Measurements from ENCODE around the gene FLYWCH1. TPM values are rescaled to one million over a fixed set of nuclear protein-coding genes. Genes with fewer than 3 reads are reported as not detected.
"Not testable (repeated sequence)": the region's sequence is repeated elsewhere in the genome, so short reads cannot be mapped to it uniquely, and the experiment has no call there.

FLYWCH1 gene
- polyA plus RNA-seq, 4 donors = 13.0 to 18.8 (median 14.9) TPM

- Histone ChIP-seq H3K4me3 (ENCODE audit: low read depth in 1 of 3, low read length in 3 of 3) (no peak overlapping the region), H3K9me3 (ENCODE audit: control insufficient read depth in 2 of 2, insufficient read depth in 1 of 2, low read depth in 1 of 2, low read length in 1 of 2) (no peaks in the 10 kb centered on the region), H3K27ac (ENCODE audit: low read depth in 1 of 3, low read length in 2 of 3) (no peak overlapping the region), H3K36me3 (ENCODE audit: control insufficient read depth in 3 of 3, insufficient read depth in 2 of 3, low read depth in 1 of 3, low read length in 3 of 3) (peaks cover 16 to 73% (median 18%) of the 10 kb centered on the region in 3 donors), H3K27me3 (ENCODE audit: control insufficient read depth in 3 of 3, insufficient read depth in 3 of 3, low read length in 3 of 3) (no peaks in the 10 kb centered on the region), H3K4me1 (ENCODE audit: control insufficient read depth in 3 of 3, insufficient read depth in 2 of 3, low read depth in 1 of 3, low read length in 2 of 3) (no peaks in the 10 kb centered on the region)
- no peak for FAIRE-seq
- 86 to 93% (median 90%) methylated on average over 18 to 22 of the region's 22 CpGs for WGBS, 3 donors
- DNase-seq = no peak
Measured at GRCh38 chr16:2933701-2934100, 22.0 kb downstream of the FLYWCH1 start.

- no peak for DNase-seq
- WGBS, 3 donors = 87 to 95% (median 92%) methylated on average over 15 of the region's 15 CpGs
- H3K36me3 ChIP-seq (ENCODE audit: control insufficient read depth in 3 of 3, insufficient read depth in 2 of 3, low read depth in 1 of 3, low read length in 3 of 3) = peaks cover 17 to 71% (median 18%) of the 10 kb centered on the region in 3 donors
Measured at GRCh38 chr16:2934450-2934849, 22.7 kb downstream of the FLYWCH1 start.

GRCh38 chr16:2936436-2937011, 24.8 kb downstream of the FLYWCH1 start:
- H3K4me3 ChIP-seq (ENCODE audit: low read depth in 1 of 3, low read length in 3 of 3) = no peak overlapping the region
- H3K27me3 ChIP-seq (ENCODE audit: control insufficient read depth in 3 of 3, insufficient read depth in 3 of 3, low read length in 3 of 3) = no peaks in the 10 kb centered on the region
- peaks cover 21 to 70% (median 23%) of the 10 kb centered on the region in 3 donors for H3K36me3 ChIP-seq (ENCODE audit: control insufficient read depth in 3 of 3, insufficient read depth in 2 of 3, low read depth in 1 of 3, low read length in 3 of 3)
- DNase-seq = no peak
- H3K27ac ChIP-seq (ENCODE audit: low read depth in 1 of 3, low read length in 2 of 3) = no peak overlapping the region
- H3K4me1 ChIP-seq (ENCODE audit: control insufficient read depth in 3 of 3, insufficient read depth in 2 of 3, low read depth in 1 of 3, low read length in 2 of 3) = no peaks in the 10 kb centered on the region
- FAIRE-seq = no peak
- 87 to 94% (median 94%) methylated on average over 19 to 22 of the region's 22 CpGs for WGBS, 3 donors
- no peaks in the 10 kb centered on the region for H3K9me3 ChIP-seq (ENCODE audit: control insufficient read depth in 2 of 2, insufficient read depth in 1 of 2, low read depth in 1 of 2, low read length in 1 of 2)

More at GRCh38 chr16:2934450-2934849, 22.7 kb downstream of the FLYWCH1 start:
- no peaks in the 10 kb centered on the region for H3K27me3 ChIP-seq (ENCODE audit: control insufficient read depth in 3 of 3, insufficient read depth in 3 of 3, low read length in 3 of 3)
- H3K4me3 ChIP-seq (ENCODE audit: low read depth in 1 of 3, low read length in 3 of 3) = no peak overlapping the region
- H3K27ac ChIP-seq (ENCODE audit: low read depth in 1 of 3, low read length in 2 of 3) = no peak overlapping the region
- FAIRE-seq = no peak
- H3K9me3 ChIP-seq (ENCODE audit: control insufficient read depth in 2 of 2, insufficient read depth in 1 of 2, low read depth in 1 of 2, low read length in 1 of 2) = no peaks in the 10 kb centered on the region
- no peaks in the 10 kb centered on the region for H3K4me1 ChIP-seq (ENCODE audit: control insufficient read depth in 3 of 3, insufficient read depth in 2 of 3, low read depth in 1 of 3, low read length in 2 of 3)

- FAIRE-seq = no peak
- Histone ChIP-seq H3K27ac (ENCODE audit: low read depth in 1 of 3, low read length in 2 of 3) (no peak overlapping the region), H3K9me3 (ENCODE audit: control insufficient read depth in 2 of 2, insufficient read depth in 1 of 2, low read depth in 1 of 2, low read length in 1 of 2) (no peaks in the 10 kb centered on the region)
Measured at GRCh38 chr16:2937170-2937569, 25.4 kb downstream of the FLYWCH1 start.

GRCh38 chr16:2938206-2938605, 26.5 kb downstream of the FLYWCH1 start:
- Histone ChIP-seq H3K4me1 (ENCODE audit: control insufficient read depth in 3 of 3, insufficient read depth in 2 of 3, low read depth in 1 of 3, low read length in 2 of 3) (no peaks in the 10 kb centered on the region), H3K27me3 (ENCODE audit: control insufficient read depth in 3 of 3, insufficient read depth in 3 of 3, low read length in 3 of 3) (no peaks in the 10 kb centered on the region), H3K4me3 (ENCODE audit: low read depth in 1 of 3, low read length in 3 of 3) (no peak overlapping the region), H3K27ac (ENCODE audit: low read depth in 1 of 3, low read length in 2 of 3) (no peak overlapping the region), H3K36me3 (ENCODE audit: control insufficient read depth in 3 of 3, insufficient read depth in 2 of 3, low read depth in 1 of 3, low read length in 3 of 3) (peaks cover 16 to 68% (median 21%) of the 10 kb centered on the region in 3 donors), H3K9me3 (ENCODE audit: control insufficient read depth in 2 of 2, insufficient read depth in 1 of 2, low read depth in 1 of 2, low read length in 1 of 2) (no peaks in the 10 kb centered on the region)
- FAIRE-seq (no peak), DNase-seq (no peak)
- WGBS, 3 donors = 96 to 100% (median 96%) methylated on average over 12 of the region's 12 CpGs

More at GRCh38 chr16:2937170-2937569, 25.4 kb downstream of the FLYWCH1 start:
- Histone ChIP-seq H3K36me3 (ENCODE audit: control insufficient read depth in 3 of 3, insufficient read depth in 2 of 3, low read depth in 1 of 3, low read length in 3 of 3) (peaks cover 21 to 70% (median 23%) of the 10 kb centered on the region in 3 donors), H3K4me1 (ENCODE audit: control insufficient read depth in 3 of 3, insufficient read depth in 2 of 3, low read depth in 1 of 3, low read length in 2 of 3) (no peaks in the 10 kb centered on the region), H3K4me3 (ENCODE audit: low read depth in 1 of 3, low read length in 3 of 3) (no peak overlapping the region), H3K27me3 (ENCODE audit: control insufficient read depth in 3 of 3, insufficient read depth in 3 of 3, low read length in 3 of 3) (no peaks in the 10 kb centered on the region)
- DNase-seq = no peak
- WGBS, 3 donors = 92 to 98% (median 97%) methylated on average over 16 to 24 of the region's 24 CpGs

- H3K36me3 ChIP-seq (ENCODE audit: control insufficient read depth in 3 of 3, insufficient read depth in 2 of 3, low read depth in 1 of 3, low read length in 3 of 3) = peaks cover 8 to 57% (median 18%) of the 10 kb centered on the region in 3 donors
- WGBS, 3 donors = 81 to 83% (median 83%) methylated on average over 2 of the region's 2 CpGs
Measured at GRCh38 chr16:2939968-2940367, 28.2 kb downstream of the FLYWCH1 start.

GRCh38 chr16:2942045-2942444, 30.3 kb downstream of the FLYWCH1 start:
- WGBS, 3 donors = 82 to 90% (median 90%) methylated on average over 4 of the region's 4 CpGs

More at GRCh38 chr16:2939968-2940367, 28.2 kb downstream of the FLYWCH1 start:
- FAIRE-seq (no peak), DNase-seq (no peak)
- H3K27ac ChIP-seq (ENCODE audit: low read depth in 1 of 3, low read length in 2 of 3) = no peak overlapping the region
- no peaks in the 10 kb centered on the region for H3K4me1 ChIP-seq (ENCODE audit: control insufficient read depth in 3 of 3, insufficient read depth in 2 of 3, low read depth in 1 of 3, low read length in 2 of 3)
- no peak overlapping the region for H3K4me3 ChIP-seq (ENCODE audit: low read depth in 1 of 3, low read length in 3 of 3)
- H3K9me3 ChIP-seq (ENCODE audit: control insufficient read depth in 2 of 2, insufficient read depth in 1 of 2, low read depth in 1 of 2, low read length in 1 of 2) = no peaks in the 10 kb centered on the region
- no peaks in the 10 kb centered on the region for H3K27me3 ChIP-seq (ENCODE audit: control insufficient read depth in 3 of 3, insufficient read depth in 3 of 3, low read length in 3 of 3)

GRCh38 chr16:2943716-2944115, 32.0 kb downstream of the FLYWCH1 start:
- FAIRE-seq; H3K4me1 ChIP-seq (ENCODE audit: control insufficient read depth in 3 of 3, insufficient read depth in 2 of 3, low read depth in 1 of 3, low read length in 2 of 3); H3K4me3 ChIP-seq (ENCODE audit: low read depth in 1 of 3, low read length in 3 of 3); H3K9me3 ChIP-seq (ENCODE audit: control insufficient read depth in 2 of 2, insufficient read depth in 1 of 2, low read depth in 1 of 2, low read length in 1 of 2); DNase-seq; H3K27me3 ChIP-seq (ENCODE audit: control insufficient read depth in 3 of 3, insufficient read depth in 3 of 3, low read length in 3 of 3); H3K27ac ChIP-seq (ENCODE audit: low read depth in 1 of 3, low read length in 2 of 3): not testable (repeated sequence)
- H3K36me3 ChIP-seq (ENCODE audit: control insufficient read depth in 3 of 3, insufficient read depth in 2 of 3, low read depth in 1 of 3, low read length in 3 of 3) = peaks cover 5 to 28% (median 8%) of the 10 kb centered on the region in 3 donors
- WGBS, 3 donors = 88 to 92% (median 88%) methylated on average over 12 of the region's 12 CpGs

More at GRCh38 chr16:2942045-2942444, 30.3 kb downstream of the FLYWCH1 start:
- FAIRE-seq = no peak
- Histone ChIP-seq H3K4me3 (ENCODE audit: low read depth in 1 of 3, low read length in 3 of 3) (no peak overlapping the region), H3K27ac (ENCODE audit: low read depth in 1 of 3, low read length in 2 of 3) (no peak overlapping the region), H3K4me1 (ENCODE audit: control insufficient read depth in 3 of 3, insufficient read depth in 2 of 3, low read depth in 1 of 3, low read length in 2 of 3) (no peaks in the 10 kb centered on the region), H3K36me3 (ENCODE audit: control insufficient read depth in 3 of 3, insufficient read depth in 2 of 3, low read depth in 1 of 3, low read length in 3 of 3) (peaks cover 8 to 40% (median 12%) of the 10 kb centered on the region in 3 donors), H3K27me3 (ENCODE audit: control insufficient read depth in 3 of 3, insufficient read depth in 3 of 3, low read length in 3 of 3) (no peaks in the 10 kb centered on the region), H3K9me3 (ENCODE audit: control insufficient read depth in 2 of 2, insufficient read depth in 1 of 2, low read depth in 1 of 2, low read length in 1 of 2) (no peaks in the 10 kb centered on the region)
- DNase-seq = no peak

GRCh38 chr16:2946649-2947048, 34.9 kb downstream of the FLYWCH1 start:
- no peak for DNase-seq
- H3K9me3 ChIP-seq (ENCODE audit: control insufficient read depth in 2 of 2, insufficient read depth in 1 of 2, low read depth in 1 of 2, low read length in 1 of 2) = no peaks in the 10 kb centered on the region
- no peak for FAIRE-seq
- H3K27ac ChIP-seq (ENCODE audit: low read depth in 1 of 3, low read length in 2 of 3) = no peak overlapping the region
- H3K36me3 ChIP-seq (ENCODE audit: control insufficient read depth in 3 of 3, insufficient read depth in 2 of 3, low read depth in 1 of 3, low read length in 3 of 3) = peaks cover 0 to 28% (median 0%) of the 10 kb centered on the region in 3 donors
- WGBS, 3 donors = 95 to 98% (median 97%) methylated on average over 4 of the region's 4 CpGs
- H3K27me3 ChIP-seq (ENCODE audit: control insufficient read depth in 3 of 3, insufficient read depth in 3 of 3, low read length in 3 of 3) = no peaks in the 10 kb centered on the region
- H3K4me1 ChIP-seq (ENCODE audit: control insufficient read depth in 3 of 3, insufficient read depth in 2 of 3, low read depth in 1 of 3, low read length in 2 of 3) = no peaks in the 10 kb centered on the region
- H3K4me3 ChIP-seq (ENCODE audit: low read depth in 1 of 3, low read length in 3 of 3) = no peak overlapping the region

Measured in small intestine (tissue), 7 donors.